Skin of body (tissue), 2 donors: ENCODE results near the gene IRAK2. TPM values are rescaled to one million over a fixed set of nuclear protein-coding genes. Genes with fewer than 3 reads are reported as not detected.
"Not testable (repeated sequence)": the region's sequence is repeated elsewhere in the genome, so short reads cannot be mapped to it uniquely, and the experiment has no call there.

Source experiments
- DNase-seq: peaks from one replicate; lab custom pipeline; 2025; lab: John Stamatoyannopoulos, UW
- total RNA-seq: library from RNA; depleted of rRNA; stranded (reverse); fragments of >200 nt; gene quantifications from one replicate; pipeline ENCODE4 v1.2.3, GENCODE V29; 2014

Gene IRAK2
- total RNA-seq, result 3.8 TPM

GRCh38 chr3:10164546-10165393 is at the start of gene IRAK2:
Gene IRAK2, plus strand, starts transcription at chr3:10164919. Its CDS starts 36 bp downstream, at chr3:10164955.
- peak; percentile 22 for DNase-seq

GRCh38 chr3:10115326-10116137 is 49.2 kb upstream of the IRAK2 start, which contains the start of gene BRK1:
Gene BRK1, plus strand, starts transcription at chr3:10115675. Its CDS starts 27 bp downstream, at chr3:10115702.
- DNase-seq, result peak; percentile 95

GRCh38 chr3:10116138-10116460 is 48.6 kb upstream of the IRAK2 start:
- no peak for DNase-seq

- DNase-seq, result no peak
These were observed 47.8 kb upstream of the IRAK2 start for GRCh38 chr3:10116928-10117327.

- DNase-seq, result no peak
These were observed 45.3 kb upstream of the IRAK2 start for GRCh38 chr3:10119376-10119775.

- DNase-seq, result no peak
These were observed 43.7 kb upstream of the IRAK2 start for GRCh38 chr3:10121064-10121463.

- no peak for DNase-seq
These were observed 42.0 kb upstream of the IRAK2 start for GRCh38 chr3:10122724-10123123.

GRCh38 chr3:10135872-10136271 is 28.8 kb upstream of the IRAK2 start:
- DNase-seq, result not testable (repeated sequence)

- DNase-seq, result no peak
These were observed 28.2 kb upstream of the IRAK2 start for GRCh38 chr3:10136426-10137005.

- DNase-seq, result no peak
These were observed 27.5 kb upstream of the IRAK2 start for GRCh38 chr3:10137178-10137577.

- DNase-seq, result no peak
These were observed 23.6 kb upstream of the IRAK2 start for GRCh38 chr3:10140996-10141546.

GRCh38 chr3:10142707-10143560 is 21.8 kb upstream of the IRAK2 start:
- no peak for DNase-seq

GRCh38 chr3:10145685-10146084 is 19.0 kb upstream of the IRAK2 start:
- DNase-seq, result no peak

- no peak for DNase-seq
These were observed 15.5 kb upstream of the IRAK2 start for GRCh38 chr3:10149226-10149625.

GRCh38 chr3:10150987-10151386 is 13.7 kb upstream of the IRAK2 start:
- DNase-seq, result no peak

- DNase-seq, result no peak
These were observed 10.2 kb upstream of the IRAK2 start for GRCh38 chr3:10154335-10155122.

GRCh38 chr3:10155123-10155472 is 9.6 kb upstream of the IRAK2 start:
- no peak for DNase-seq

- no peak for DNase-seq
These were observed 9.1 kb upstream of the IRAK2 start for GRCh38 chr3:10155658-10156057.

GRCh38 chr3:10157031-10157430 is 7.7 kb upstream of the IRAK2 start:
- peak; percentile 38 for DNase-seq

GRCh38 chr3:10158555-10158954 is 6.2 kb upstream of the IRAK2 start:
- not testable (repeated sequence) for DNase-seq
